Memory B cell (primary cell): ENCODE data around the gene RAD23B.
"Not testable (repeated sequence)": the region's sequence is repeated elsewhere in the genome, so short reads cannot be mapped to it uniquely, and the experiment has no call there.

Experiments used
- ATAC-seq: fragments of 150-1000 bp; cut with Tn5 transposase; 2 replicates; pipeline ENCODE4 v1.10.0; 2021; ENCODE audit warnings: low read depth, mild to moderate bottlenecking, moderate library complexity
- DNase-seq, 2 donors: peaks; one replicate each; pipeline ENCODE4 v3.0.0; 2022; ENCODE audit warnings: low spot score in 2 of 2
- H3K27ac Mint-ChIP-seq: one replicate; pipeline ENCODE4 v1.8.0; 2022; ENCODE audit warnings: mild to moderate bottlenecking, moderate library complexity, mixed read lengths
- H3K27me3 Mint-ChIP-seq: one replicate; pipeline ENCODE4 v1.8.0; 2022; ENCODE audit warnings: mixed read lengths
- H3K36me3 Mint-ChIP-seq: one replicate; pipeline ENCODE4 v1.8.0; 2022; ENCODE audit warnings: mild to moderate bottlenecking, mixed read lengths
- H3K4me1 Mint-ChIP-seq: one replicate; pipeline ENCODE4 v1.8.0; 2022; ENCODE audit warnings: mixed read lengths
- H3K4me3 Mint-ChIP-seq: one replicate; pipeline ENCODE4 v1.8.0; 2022; ENCODE audit warnings: mild to moderate bottlenecking, moderate library complexity, mixed read lengths
- H3K9me3 Mint-ChIP-seq: one replicate; pipeline ENCODE4 v1.8.0; 2022; ENCODE audit warnings: mixed read lengths

RAD23B gene

DNA sequence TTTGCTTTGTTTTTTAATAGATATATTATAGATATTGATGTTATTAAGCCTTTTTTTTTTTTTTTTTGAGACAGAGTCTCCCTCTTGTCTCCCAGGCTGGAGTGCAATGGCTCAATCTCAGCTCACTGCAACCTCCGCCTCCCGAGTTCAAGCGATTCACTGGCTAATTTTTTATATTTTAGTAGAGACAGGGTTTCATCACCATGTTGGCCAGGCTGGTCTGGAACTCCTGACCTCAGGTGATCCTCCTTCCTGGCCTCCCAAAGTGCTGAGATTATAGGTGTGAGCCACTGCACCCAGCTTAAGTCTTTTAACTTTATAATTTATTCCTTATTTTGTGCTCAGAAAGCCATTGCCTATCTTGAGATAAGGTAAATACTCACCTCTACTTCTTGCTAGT, 24.2 kb upstream of the RAD23B start:
- ATAC-seq, result no peak
- peaks cover 20% of the 10 kb centered on the region for H3K4me1 Mint-ChIP-seq
- DNase-seq, result no peak
- H3K36me3 Mint-ChIP-seq, result no peaks in the 10 kb centered on the region
- no peaks in the 10 kb centered on the region for H3K9me3 Mint-ChIP-seq
- H3K4me3 Mint-ChIP-seq, result no peak overlapping the region
- peak overlapping the region; percentile 85 for H3K27ac Mint-ChIP-seq
- H3K27me3 Mint-ChIP-seq, result peaks cover 1% of the 10 kb centered on the region

DNA sequence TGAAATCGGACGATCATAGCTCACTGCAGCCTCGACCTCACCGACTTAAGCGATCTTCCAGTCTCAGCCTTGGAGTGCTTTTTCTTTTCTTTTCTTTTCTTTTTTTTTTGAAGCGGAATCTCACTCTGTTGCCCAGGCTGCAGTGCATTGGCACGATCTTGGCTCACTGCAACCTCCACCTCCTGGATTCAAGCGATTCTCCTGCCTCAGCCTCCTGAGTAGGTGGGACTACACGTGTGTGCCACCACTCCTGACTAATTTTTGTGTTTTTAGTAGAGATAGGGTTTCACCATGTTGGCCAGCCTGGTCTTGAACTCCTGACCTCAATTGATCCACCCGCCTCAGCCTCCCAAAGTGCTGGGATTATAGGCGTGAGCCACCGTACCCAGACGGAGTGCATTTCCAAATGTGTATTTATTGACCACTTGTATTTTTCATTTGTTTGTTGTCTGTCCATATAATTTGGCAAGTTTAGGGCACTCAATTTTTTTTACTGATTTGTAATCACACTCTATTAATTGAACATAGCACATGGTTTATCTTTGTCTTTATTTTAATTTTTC, 23.2 kb upstream of the RAD23B start:
- not testable (repeated sequence) for H3K9me3 Mint-ChIP-seq, ATAC-seq, H3K27me3 Mint-ChIP-seq, H3K36me3 Mint-ChIP-seq, DNase-seq
- Mint-ChIP-seq H3K27ac (peak overlapping the region; percentile 85), H3K4me3 (peak overlapping the region; percentile 77), H3K4me1 (peaks cover 20% of the 10 kb centered on the region)

DNA sequence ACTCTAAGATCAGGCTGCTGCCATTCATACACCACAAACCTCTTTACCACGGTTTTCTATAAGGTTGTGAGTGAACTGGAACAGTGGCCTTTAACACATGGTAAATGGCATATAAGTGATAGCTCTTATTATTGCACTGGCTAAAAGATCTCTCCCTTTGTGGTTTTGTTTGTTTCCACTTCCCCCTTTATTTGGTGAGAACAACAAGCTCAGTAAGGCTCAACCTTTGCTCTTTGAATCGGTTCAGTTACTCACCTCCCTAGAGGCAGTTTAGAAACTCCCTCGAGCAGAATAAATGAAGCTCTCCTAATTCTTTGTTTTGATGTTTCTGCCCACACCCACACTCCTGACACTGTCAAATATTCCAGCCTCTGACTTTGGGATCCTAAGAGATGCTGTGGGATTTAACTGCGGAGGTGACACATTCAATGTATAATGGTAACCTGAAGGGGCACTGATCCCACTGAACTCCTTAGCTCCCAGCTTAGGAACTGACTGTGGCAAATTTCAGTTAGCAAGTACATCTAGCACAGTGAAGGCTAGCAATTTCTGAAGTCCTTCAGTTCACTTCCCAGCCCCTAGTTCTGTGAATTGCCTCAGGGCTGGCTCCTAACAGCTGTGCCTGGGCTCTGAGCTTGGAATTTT, 22.5 kb upstream of the RAD23B start:
- Mint-ChIP-seq H3K9me3 (peaks cover 4% of the 10 kb centered on the region), H3K36me3 (no peaks in the 10 kb centered on the region), H3K27me3 (peaks cover 1% of the 10 kb centered on the region), H3K27ac (peak overlapping the region; percentile 59), H3K4me3 (peak overlapping the region; percentile 77), H3K4me1 (peaks cover 20% of the 10 kb centered on the region)
- ATAC-seq, result peak; percentile 98
- peak in 1 of 2 donors; percentile 67 for DNase-seq

DNA sequence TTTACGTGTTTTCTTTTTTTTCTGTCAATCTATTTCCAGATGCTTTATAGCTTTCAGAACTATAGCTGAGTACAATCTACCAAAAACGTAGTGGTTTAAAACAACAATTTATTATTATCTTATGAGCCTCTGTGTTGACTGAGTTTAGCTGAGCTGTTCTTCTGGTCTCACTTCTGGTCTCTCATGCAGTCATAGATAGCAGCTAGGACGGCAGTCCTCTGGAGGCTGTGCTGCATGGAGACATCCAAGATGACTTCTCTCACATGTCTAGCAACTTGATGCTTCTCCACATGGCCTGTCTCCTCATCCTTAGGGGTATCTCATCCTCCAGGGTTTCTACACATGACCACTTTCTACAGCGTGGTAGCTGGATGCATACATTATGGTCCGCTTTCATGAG, 22.0 kb upstream of the RAD23B start:
- H3K9me3 Mint-ChIP-seq, result peaks cover 5% of the 10 kb centered on the region
- H3K27ac Mint-ChIP-seq, result peak overlapping the region; percentile 59
- ATAC-seq, result no peak
- peaks cover 1% of the 10 kb centered on the region for H3K27me3 Mint-ChIP-seq
- peak overlapping the region; percentile 50 for H3K4me3 Mint-ChIP-seq
- peaks cover 20% of the 10 kb centered on the region for H3K4me1 Mint-ChIP-seq
- no peaks in the 10 kb centered on the region for H3K36me3 Mint-ChIP-seq
- DNase-seq, result no peak

DNA sequence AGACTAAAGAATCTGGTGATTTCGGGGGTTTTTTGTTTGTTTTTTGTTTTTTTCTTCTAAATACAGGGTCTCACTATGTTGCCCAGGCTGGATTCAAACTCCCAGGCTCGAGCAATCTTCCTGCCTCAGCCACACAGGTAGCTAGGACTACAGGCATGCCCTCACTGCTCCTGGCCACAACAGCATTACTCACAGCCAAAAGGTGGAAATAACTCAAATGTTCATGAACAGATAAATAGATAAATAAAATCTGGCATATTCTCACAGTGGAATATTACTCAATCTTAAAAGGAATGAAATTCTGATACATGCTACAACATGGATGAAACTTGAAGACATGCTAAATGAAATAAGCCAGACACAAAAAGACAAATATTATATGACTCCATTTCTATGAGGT, 19.8 kb upstream of the RAD23B start:
- Mint-ChIP-seq H3K4me1 (peaks cover 20% of the 10 kb centered on the region), H3K9me3 (peaks cover 5% of the 10 kb centered on the region), H3K4me3 (no peak overlapping the region), H3K36me3 (peaks cover 2% of the 10 kb centered on the region), H3K27ac (no peak overlapping the region), H3K27me3 (peaks cover 1% of the 10 kb centered on the region)
- DNase-seq (no peak), ATAC-seq (no peak)

DNA sequence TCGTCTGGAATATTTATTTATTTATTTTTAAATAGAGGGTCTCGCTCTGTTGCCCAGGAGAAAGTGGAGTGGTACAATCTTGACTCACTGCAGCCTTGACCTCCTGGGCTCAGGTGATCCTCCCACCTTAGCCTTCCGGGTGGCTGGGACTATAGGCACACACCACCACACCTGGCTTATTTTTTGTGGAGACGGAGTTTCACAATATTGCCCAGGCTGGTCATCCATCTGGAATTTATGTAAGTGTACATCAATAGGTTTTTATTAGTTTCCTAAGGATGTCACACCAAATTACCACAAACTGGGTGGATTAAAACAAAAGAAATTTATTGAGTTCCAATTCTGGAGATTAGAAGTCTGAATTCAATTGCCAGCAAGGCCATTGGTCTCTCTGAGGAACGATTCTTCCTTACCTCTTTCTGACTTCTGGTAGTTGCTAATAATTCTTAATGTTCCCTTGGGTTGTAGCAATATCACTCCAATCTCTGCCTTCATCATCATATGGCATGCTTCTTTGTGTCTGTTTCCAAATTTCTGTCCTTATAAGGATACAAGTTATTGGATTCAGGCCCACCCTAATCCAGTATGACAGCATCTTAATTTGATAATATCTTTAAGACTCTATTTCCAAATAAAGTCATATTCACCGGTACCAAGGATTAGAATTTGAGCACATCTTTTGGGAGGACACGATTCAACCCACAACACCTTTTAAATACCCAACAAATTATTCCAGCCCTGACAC, 16.3 kb upstream of the RAD23B start:
- H3K27me3 Mint-ChIP-seq, result peaks cover 1% of the 10 kb centered on the region
- peaks cover 5% of the 10 kb centered on the region for H3K4me1 Mint-ChIP-seq
- no peak overlapping the region for H3K27ac Mint-ChIP-seq
- no peak overlapping the region for H3K4me3 Mint-ChIP-seq
- H3K36me3 Mint-ChIP-seq, result peaks cover 2% of the 10 kb centered on the region
- H3K9me3 Mint-ChIP-seq, result peaks cover 5% of the 10 kb centered on the region
- ATAC-seq (no peak), DNase-seq (no peak)

DNA sequence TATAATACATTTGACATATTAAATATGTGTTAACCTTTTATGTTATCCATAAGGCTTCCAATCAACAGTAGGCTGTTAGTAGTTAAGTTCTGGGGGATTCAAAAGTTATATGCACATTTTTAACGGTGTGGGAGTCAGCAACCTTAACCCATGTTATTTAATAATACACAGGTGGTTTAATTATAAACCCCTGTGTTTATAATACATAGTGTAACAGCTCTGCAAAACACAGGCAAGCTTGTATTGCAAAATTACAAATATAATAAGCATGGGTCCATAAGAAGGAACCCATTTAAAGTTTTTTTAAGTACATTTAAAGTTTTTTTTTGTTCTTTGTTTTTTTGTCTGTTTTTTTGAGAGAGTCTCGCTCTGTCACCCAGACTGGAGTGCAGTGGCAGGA, 14.5 kb upstream of the RAD23B start:
- DNase-seq, result no peak
- peaks cover 5% of the 10 kb centered on the region for H3K9me3 Mint-ChIP-seq
- H3K27ac Mint-ChIP-seq, result no peak overlapping the region
- H3K4me1 Mint-ChIP-seq, result peaks cover 5% of the 10 kb centered on the region
- H3K36me3 Mint-ChIP-seq, result peaks cover 2% of the 10 kb centered on the region
- ATAC-seq, result no peak
- no peak overlapping the region for H3K4me3 Mint-ChIP-seq
- no peaks in the 10 kb centered on the region for H3K27me3 Mint-ChIP-seq

DNA sequence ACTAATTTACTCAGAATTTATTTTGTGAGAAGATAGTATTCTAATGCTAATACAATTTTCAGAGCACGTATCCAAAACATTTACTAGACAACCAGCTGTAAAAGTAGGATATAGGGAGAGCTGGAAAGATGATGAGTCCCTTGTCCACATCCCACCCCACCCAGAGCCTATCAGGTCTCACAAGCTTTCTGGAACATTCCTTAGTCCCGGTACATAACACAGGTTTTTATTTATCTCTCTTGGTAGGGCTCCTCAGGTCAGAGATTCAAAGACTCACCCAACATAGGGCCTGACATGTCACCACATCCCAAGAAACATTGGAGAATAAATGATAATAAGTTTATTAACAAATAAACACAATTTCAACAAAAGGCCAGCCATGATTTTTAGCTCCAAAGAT, 13.8 kb upstream of the RAD23B start:
- Mint-ChIP-seq H3K27me3 (peaks cover 3% of the 10 kb centered on the region), H3K4me3 (no peak overlapping the region), H3K27ac (no peak overlapping the region), H3K4me1 (peaks cover 11% of the 10 kb centered on the region), H3K9me3 (peaks cover 5% of the 10 kb centered on the region), H3K36me3 (peaks cover 2% of the 10 kb centered on the region)
- ATAC-seq (no peak), DNase-seq (no peak)

DNA sequence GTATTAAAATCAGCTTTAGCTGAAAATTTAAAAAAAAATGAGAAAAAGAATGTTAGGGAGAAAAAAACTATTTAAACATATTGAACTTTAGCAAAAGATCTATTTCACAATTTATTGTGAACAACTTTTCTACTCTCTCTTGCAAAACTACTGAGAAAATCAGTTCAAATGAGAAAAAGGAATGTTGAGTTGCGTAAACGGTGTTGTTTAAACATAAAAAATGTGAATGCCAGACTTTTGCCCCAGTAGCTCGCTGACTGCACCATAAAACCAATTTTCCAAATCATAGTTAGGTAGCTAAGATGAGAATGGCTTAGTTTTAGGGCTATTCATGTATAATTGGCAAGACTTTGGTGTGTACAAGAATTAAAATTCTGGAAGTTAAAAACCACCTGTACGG, 13.4 kb upstream of the RAD23B start:
- no peak for ATAC-seq
- H3K4me1 Mint-ChIP-seq, result peaks cover 11% of the 10 kb centered on the region
- H3K9me3 Mint-ChIP-seq, result peaks cover 5% of the 10 kb centered on the region
- H3K36me3 Mint-ChIP-seq, result peaks cover 2% of the 10 kb centered on the region
- DNase-seq, result no peak
- peaks cover 3% of the 10 kb centered on the region for H3K27me3 Mint-ChIP-seq
- H3K4me3 Mint-ChIP-seq, result no peak overlapping the region
- H3K27ac Mint-ChIP-seq, result peak overlapping the region; percentile 2

DNA sequence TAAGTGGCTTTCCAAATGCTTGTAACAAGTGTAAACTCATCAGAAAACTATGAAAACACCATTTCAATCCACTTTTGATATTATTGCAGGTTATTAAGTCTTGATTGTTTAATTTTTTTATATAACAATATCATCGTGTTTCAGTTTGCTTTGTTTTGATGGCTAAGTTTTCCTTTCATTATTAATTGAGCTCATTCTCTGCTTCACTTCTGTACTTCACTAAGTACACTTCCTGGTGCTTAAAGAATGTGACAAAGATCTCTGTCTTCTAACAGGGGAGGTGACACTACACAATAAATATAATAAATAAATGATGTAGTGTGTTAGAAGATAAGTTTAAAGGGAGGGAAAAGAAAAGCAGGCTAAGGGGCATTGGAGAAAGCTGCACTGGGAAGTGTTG, 13.0 kb upstream of the RAD23B start:
- ATAC-seq, result no peak
- peaks cover 3% of the 10 kb centered on the region for H3K9me3 Mint-ChIP-seq
- peaks cover 2% of the 10 kb centered on the region for H3K36me3 Mint-ChIP-seq
- DNase-seq, result no peak
- peaks cover 11% of the 10 kb centered on the region for H3K4me1 Mint-ChIP-seq
- H3K4me3 Mint-ChIP-seq, result no peak overlapping the region
- H3K27me3 Mint-ChIP-seq, result peaks cover 4% of the 10 kb centered on the region
- H3K27ac Mint-ChIP-seq, result peak overlapping the region; percentile 2

DNA sequence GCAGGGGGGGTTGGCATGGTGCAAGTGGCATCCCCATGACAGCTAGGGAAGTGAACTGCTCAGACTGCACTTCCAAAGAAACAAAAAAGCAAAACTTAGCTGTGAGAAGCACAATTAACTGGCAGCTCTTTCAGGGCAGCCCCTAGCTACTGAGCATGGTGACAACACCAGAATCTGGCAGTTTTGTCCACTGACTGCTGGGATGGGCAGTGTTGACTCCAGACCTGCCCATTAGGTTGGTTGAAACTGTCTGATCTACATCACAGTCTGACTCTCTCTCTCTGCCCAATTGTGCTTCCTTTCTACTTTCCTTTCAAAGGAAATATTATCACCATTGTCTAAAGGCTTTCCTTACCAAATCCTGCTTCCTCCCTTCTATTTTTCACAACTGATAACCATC, 12.5 kb upstream of the RAD23B start:
- H3K4me1 Mint-ChIP-seq, result peaks cover 13% of the 10 kb centered on the region
- H3K27ac Mint-ChIP-seq, result peak overlapping the region; percentile 2
- DNase-seq (no peak), ATAC-seq (no peak)
- peaks cover under 1% of the 10 kb centered on the region for H3K9me3 Mint-ChIP-seq
- H3K4me3 Mint-ChIP-seq, result no peak overlapping the region
- H3K27me3 Mint-ChIP-seq, result peaks cover 6% of the 10 kb centered on the region
- H3K36me3 Mint-ChIP-seq, result peaks cover 2% of the 10 kb centered on the region

DNA sequence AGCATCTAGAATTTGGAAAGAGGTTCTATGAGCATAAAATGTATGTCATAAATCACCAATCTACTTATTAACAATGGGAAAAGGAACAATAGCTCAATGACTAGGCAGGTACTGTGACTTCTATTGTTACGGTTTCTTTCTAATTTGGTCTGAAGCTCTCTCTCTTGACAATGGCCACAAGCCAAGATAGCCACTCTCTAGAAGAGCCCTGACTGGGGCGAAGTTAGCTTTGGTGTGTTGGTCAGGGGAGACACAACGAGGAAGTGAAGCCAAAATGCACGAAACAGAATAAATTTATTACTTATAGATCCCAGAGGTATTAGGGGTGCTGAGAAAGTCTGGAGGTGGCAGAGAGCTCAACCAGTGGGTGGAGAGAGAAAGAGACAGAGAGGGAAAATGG, 9.4 kb upstream of the RAD23B start:
- Mint-ChIP-seq H3K4me3 (no peak overlapping the region), H3K4me1 (peaks cover 13% of the 10 kb centered on the region), H3K36me3 (no peaks in the 10 kb centered on the region), H3K27ac (no peak overlapping the region), H3K27me3 (peaks cover 6% of the 10 kb centered on the region), H3K9me3 (no peaks in the 10 kb centered on the region)
- DNase-seq, result no peak
- ATAC-seq, result no peak

DNA sequence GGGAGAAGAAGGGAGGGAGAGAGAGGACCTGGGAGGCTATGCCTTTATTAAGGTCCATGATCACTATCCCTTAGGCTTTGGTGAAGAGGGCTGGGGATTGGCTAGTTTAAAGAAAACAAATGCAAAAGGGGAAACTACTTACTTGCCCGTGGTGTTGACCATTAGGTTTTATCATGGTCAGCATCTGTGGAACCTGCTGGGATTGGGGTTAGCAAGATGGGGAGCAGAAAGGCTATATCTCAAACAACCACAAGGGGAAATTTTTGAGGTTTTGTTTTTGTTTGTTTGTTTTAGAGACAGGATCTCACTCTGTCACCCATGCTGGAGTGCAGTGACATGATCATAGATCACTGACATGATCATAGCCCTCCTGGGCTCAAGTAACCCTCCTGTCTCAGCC, 9.0 kb upstream of the RAD23B start:
- DNase-seq (no peak), ATAC-seq (peak; percentile 67)
- Mint-ChIP-seq H3K9me3 (no peaks in the 10 kb centered on the region), H3K27ac (no peak overlapping the region), H3K27me3 (peaks cover 6% of the 10 kb centered on the region), H3K4me3 (no peak overlapping the region), H3K36me3 (no peaks in the 10 kb centered on the region), H3K4me1 (peaks cover 13% of the 10 kb centered on the region)

DNA sequence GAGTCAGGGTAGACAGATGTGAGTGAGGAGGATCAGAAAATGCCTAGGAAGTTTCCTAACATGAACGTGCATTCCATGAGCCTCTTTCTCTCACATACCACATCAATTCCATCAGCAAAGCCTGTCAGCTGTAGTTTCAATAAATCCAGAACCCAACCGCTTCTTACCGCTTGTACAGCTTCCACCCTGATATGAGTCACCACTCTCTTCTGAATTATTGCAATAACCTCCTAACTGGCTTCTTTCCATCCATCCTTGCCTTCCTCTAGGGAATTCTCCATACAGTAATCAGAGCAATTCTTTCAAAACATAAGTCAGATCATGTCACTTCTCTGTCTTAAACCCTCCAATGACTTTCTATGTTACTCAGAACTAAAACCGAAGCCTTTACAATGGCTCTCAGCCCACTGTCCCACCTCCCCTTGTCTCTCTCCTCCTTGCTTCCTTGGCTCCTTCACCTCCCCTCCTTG, 8.1 kb upstream of the RAD23B start:
- ATAC-seq, result no peak
- H3K9me3 Mint-ChIP-seq, result no peaks in the 10 kb centered on the region
- H3K27me3 Mint-ChIP-seq, result peaks cover 6% of the 10 kb centered on the region
- no peaks in the 10 kb centered on the region for H3K36me3 Mint-ChIP-seq
- H3K4me1 Mint-ChIP-seq, result peaks cover 13% of the 10 kb centered on the region
- no peak overlapping the region for H3K4me3 Mint-ChIP-seq
- H3K27ac Mint-ChIP-seq, result no peak overlapping the region
- no peak for DNase-seq
